PFSK-1 (cell line): Measurements from ENCODE around the gene FRMPD1.

Experiments
- POLR2AphosphoS5 ChIP-seq: IDR thresholded peaks from 2 replicates; pipeline ENCODE4 v1.6.1; 2012; ENCODE audit warnings: low read depth, mild to moderate bottlenecking, control low read depth, low read length, moderate library complexity
- SIN3A ChIP-seq: IDR thresholded peaks from 2 replicates; pipeline ENCODE4 v1.6.1; 2012; ENCODE audit warnings: mild to moderate bottlenecking, low read length, moderate library complexity, borderline replicate concordance; ENCODE audit not compliant: insufficient read depth
- TAF1 ChIP-seq: IDR thresholded peaks from 2 replicates; pipeline ENCODE4 v1.6.1; 2012; ENCODE audit warnings: low read length, control low read depth, borderline replicate concordance; ENCODE audit not compliant: insufficient read depth
- TF ChIP-seq, protein P1 (sequence below), 2 experiments: IDR thresholded peaks; 2 replicates each; pipeline versions ENCODE4 v1.6.1 to v1.8.0; 2011 to 2012; ENCODE audit warnings: low read depth in 2 of 2, low read length in 2 of 2, control low read depth in 1 of 2, inconsistent platforms in 1 of 2, mild to moderate bottlenecking in 1 of 2, moderate library complexity in 1 of 2; ENCODE audit not compliant: insufficient read depth in 1 of 2

DNA sequence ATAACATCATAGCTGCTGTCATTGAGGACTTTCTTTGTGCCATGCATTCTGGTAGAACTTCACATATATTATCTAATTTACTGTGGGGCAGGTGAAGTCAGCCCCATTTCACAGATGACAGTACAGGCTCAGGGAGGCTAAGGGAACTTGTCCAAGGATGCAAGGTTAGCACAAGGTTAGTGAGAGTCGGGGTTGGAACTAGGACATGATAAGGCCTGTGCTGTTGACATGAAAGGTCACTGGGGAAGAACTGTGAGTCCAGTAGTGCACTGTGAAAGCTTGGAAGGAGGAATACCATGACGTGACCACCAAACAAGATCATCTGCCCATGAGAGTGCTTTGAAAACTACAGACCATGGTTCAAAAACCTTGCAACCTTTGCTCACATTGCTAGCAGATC lies 26.7 kb downstream of the FRMPD1 start:
- no peak for TF ChIP-seq POLR2AphosphoS5
- no peak for TF ChIP-seq SIN3A
- TF ChIP-seq TAF1, result no peak
- TF ChIP-seq, protein P1, sequence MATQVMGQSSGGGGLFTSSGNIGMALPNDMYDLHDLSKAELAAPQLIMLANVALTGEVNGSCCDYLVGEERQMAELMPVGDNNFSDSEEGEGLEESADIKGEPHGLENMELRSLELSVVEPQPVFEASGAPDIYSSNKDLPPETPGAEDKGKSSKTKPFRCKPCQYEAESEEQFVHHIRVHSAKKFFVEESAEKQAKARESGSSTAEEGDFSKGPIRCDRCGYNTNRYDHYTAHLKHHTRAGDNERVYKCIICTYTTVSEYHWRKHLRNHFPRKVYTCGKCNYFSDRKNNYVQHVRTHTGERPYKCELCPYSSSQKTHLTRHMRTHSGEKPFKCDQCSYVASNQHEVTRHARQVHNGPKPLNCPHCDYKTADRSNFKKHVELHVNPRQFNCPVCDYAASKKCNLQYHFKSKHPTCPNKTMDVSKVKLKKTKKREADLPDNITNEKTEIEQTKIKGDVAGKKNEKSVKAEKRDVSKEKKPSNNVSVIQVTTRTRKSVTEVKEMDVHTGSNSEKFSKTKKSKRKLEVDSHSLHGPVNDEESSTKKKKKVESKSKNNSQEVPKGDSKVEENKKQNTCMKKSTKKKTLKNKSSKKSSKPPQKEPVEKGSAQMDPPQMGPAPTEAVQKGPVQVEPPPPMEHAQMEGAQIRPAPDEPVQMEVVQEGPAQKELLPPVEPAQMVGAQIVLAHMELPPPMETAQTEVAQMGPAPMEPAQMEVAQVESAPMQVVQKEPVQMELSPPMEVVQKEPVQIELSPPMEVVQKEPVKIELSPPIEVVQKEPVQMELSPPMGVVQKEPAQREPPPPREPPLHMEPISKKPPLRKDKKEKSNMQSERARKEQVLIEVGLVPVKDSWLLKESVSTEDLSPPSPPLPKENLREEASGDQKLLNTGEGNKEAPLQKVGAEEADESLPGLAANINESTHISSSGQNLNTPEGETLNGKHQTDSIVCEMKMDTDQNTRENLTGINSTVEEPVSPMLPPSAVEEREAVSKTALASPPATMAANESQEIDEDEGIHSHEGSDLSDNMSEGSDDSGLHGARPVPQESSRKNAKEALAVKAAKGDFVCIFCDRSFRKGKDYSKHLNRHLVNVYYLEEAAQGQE (IDR thresholded peaks at IDR 0.05; ENCODE audit: insufficient read depth in 1 of 2, low read depth in 2 of 2, low read length in 2 of 2), result no peak
